Gastroesophageal sphincter (tissue), 4 donors: ENCODE data around the gene ECHDC3. TPM values are rescaled to one million over a fixed set of nuclear protein-coding genes. Genes with fewer than 3 reads are reported as not detected.

ENCODE experiments used
- ATAC-seq: fragments of 150-250 bp; one replicate; pipeline ENCODE4 v1.9.1; 2016; ENCODE audit warnings: mild to moderate bottlenecking, moderate library complexity
- H3K27ac ChIP-seq, 4 donors: fragments of 200-600 bp; sonication (generic) in 3 of 4; 1 replicate in 3 of 4; 2 replicates in 1 of 4; pipeline ENCODE4 v1.5.1; 2016 to 2019
- H3K27me3 ChIP-seq: fragments of 200-600 bp; sonication (generic); one replicate; pipeline ENCODE4 v1.5.1; 2019
- H3K36me3 ChIP-seq, 2 donors: fragments of 200-600 bp; sonication (generic); one replicate each; pipeline ENCODE4 v1.5.1; 2019; ENCODE audit warnings: control low read depth in 1 of 2
- H3K4me1 ChIP-seq, 3 donors: fragments of 200-600 bp; sonication (generic); 1 replicate in 2 of 3; 2 replicates in 1 of 3; pipeline ENCODE4 v1.5.1; 2016 to 2019; ENCODE audit warnings: control low read depth in 2 of 3
- H3K4me3 ChIP-seq, 2 donors: fragments of 200-600 bp; sonication (generic); one replicate each; pipeline ENCODE4 v1.5.1; 2019; ENCODE audit warnings: mild to moderate bottlenecking in 1 of 2, moderate library complexity in 1 of 2
- H3K9me3 ChIP-seq, 3 donors: fragments of 200-600 bp; sonication (generic); one replicate each; pipeline ENCODE4 v1.5.1; 2017 to 2019; ENCODE audit warnings: control low read depth in 2 of 3
- CTCF ChIP-seq, 4 experiments: fragments of 200-600 bp in 2 of 4; fragments of 450-650 bp in 2 of 4; sonication (generic) in 1 of 4; IDR thresholded peaks; one replicate each; pipeline ENCODE4 v1.5.1; 2017 to 2019; ENCODE audit warnings: antibody characterized with exemption in 4 of 4, mild to moderate bottlenecking in 2 of 4, moderate library complexity in 2 of 4
- EP300 ChIP-seq: sonication (generic); formaldehyde crosslinking; IDR thresholded peaks from one replicate; pipeline ENCODE4 v1.6.1; 2017; ENCODE audit warnings: antibody characterized with exemption, mild to moderate bottlenecking
- POLR2A ChIP-seq, 2 donors: fragments of 450-650 bp; IDR thresholded peaks; one replicate each; pipeline ENCODE4 v1.6.1; 2017; ENCODE audit warnings: antibody characterized with exemption in 2 of 2, mild to moderate bottlenecking in 2 of 2, moderate library complexity in 1 of 2
- POLR2AphosphoS5 ChIP-seq: sonication (generic); formaldehyde crosslinking; IDR thresholded peaks from one replicate; pipeline ENCODE4 v1.6.1; 2017; ENCODE audit warnings: antibody characterized with exemption
- WGBS, 2 donors: methylation state at CpG; one replicate each; pipeline ENCODE4 v1.1.5; 2018; ENCODE audit warnings: low coverage in 1 of 2; 5-methylcytosine and 5-hydroxymethylcytosine counted together
- total RNA-seq, 4 donors: library from RNA; depleted of rRNA; stranded (reverse); fragments of >200 nt; gene quantifications; one replicate each; pipeline ENCODE4 v1.1.0, GENCODE V29; 2016

The ECHDC3 gene
- total RNA-seq, 4 donors from 2014 or later: 7.3 to 19.3 (median 14.0) TPM

GRCh38 chr10:11776080-11776479, 33.9 kb downstream of the ECHDC3 start:
- Histone ChIP-seq H3K27me3 (no peaks in the 10 kb centered on the region), H3K9me3 (no peaks in the 10 kb centered on the region), H3K27ac (no peak overlapping the region), H3K4me3 (no peak overlapping the region), H3K4me1 (no peaks in the 10 kb centered on the region), H3K36me3 (no peaks in the 10 kb centered on the region)
- TF ChIP-seq POLR2A (IDR thresholded peaks at IDR 0.05): no peak
- no peak for TF ChIP-seq POLR2AphosphoS5
- TF ChIP-seq EP300: no peak
- TF ChIP-seq CTCF (IDR thresholded peaks at IDR 0.05): no peak
- no peak for ATAC-seq
- WGBS, 2 donors: 76 to 82% methylated on average over 3 of the region's 3 CpGs

- Histone ChIP-seq H3K4me1 (no peaks in the 10 kb centered on the region), H3K27me3 (peaks cover 6% of the 10 kb centered on the region), H3K27ac (no peak overlapping the region), H3K4me3 (no peak overlapping the region), H3K9me3 (no peaks in the 10 kb centered on the region), H3K36me3 (no peaks in the 10 kb centered on the region)
- no peak for ATAC-seq
- TF ChIP-seq CTCF (IDR thresholded peaks at IDR 0.05) (no peak), EP300 (no peak), POLR2A (IDR thresholded peaks at IDR 0.05) (no peak), POLR2AphosphoS5 (no peak)
- 80% methylated on average over 1 of the region's 6 CpGs; no CpG with 5 or more reads in 1 of the 2 donors for WGBS, 2 donors
These were observed 38.9 kb downstream of the ECHDC3 start for GRCh38 chr10:11781114-11781513.

- Histone ChIP-seq H3K27me3 (peaks cover 18% of the 10 kb centered on the region), H3K27ac (no peak overlapping the region)
- no peak for ATAC-seq
These were observed 40.8 kb downstream of the ECHDC3 start for GRCh38 chr10:11782793-11783557.

GRCh38 chr10:11783558-11783865, 41.3 kb downstream of the ECHDC3 start:
- Histone ChIP-seq H3K36me3 (no peaks in the 10 kb centered on the region), H3K9me3 (no peaks in the 10 kb centered on the region), H3K27me3 (peaks cover 21% of the 10 kb centered on the region), H3K27ac (no peak overlapping the region), H3K4me3 (no peak overlapping the region), H3K4me1 (no peaks in the 10 kb centered on the region)
- WGBS, 2 donors: no CpG with 5 or more reads among the region's 7 CpGs
- ATAC-seq: no peak
- no peak for TF ChIP-seq POLR2AphosphoS5
- TF ChIP-seq POLR2A (IDR thresholded peaks at IDR 0.05): no peak
- TF ChIP-seq CTCF (IDR thresholded peaks at IDR 0.05): no peak
- no peak for TF ChIP-seq EP300

More at GRCh38 chr10:11782793-11783557, 40.8 kb downstream of the ECHDC3 start:
- no peaks in the 10 kb centered on the region for H3K4me1 ChIP-seq
- H3K4me3 ChIP-seq: no peak overlapping the region
- WGBS, 2 donors: 3 to 55% methylated on average over 3 to 11 of the region's 18 CpGs
- H3K9me3 ChIP-seq: no peaks in the 10 kb centered on the region
- H3K36me3 ChIP-seq: no peaks in the 10 kb centered on the region
- TF ChIP-seq POLR2AphosphoS5 (no peak), CTCF (IDR thresholded peaks at IDR 0.05) (peak; percentile 55 to 78 (median 67))

- ATAC-seq: no peak
- Histone ChIP-seq H3K36me3 (no peaks in the 10 kb centered on the region), H3K9me3 (no peaks in the 10 kb centered on the region), H3K4me1 (no peaks in the 10 kb centered on the region), H3K27ac (no peak overlapping the region), H3K4me3 (no peak overlapping the region), H3K27me3 (peaks cover 21% of the 10 kb centered on the region)
- TF ChIP-seq POLR2AphosphoS5 (no peak), CTCF (IDR thresholded peaks at IDR 0.05) (no peak), POLR2A (IDR thresholded peaks at IDR 0.05) (no peak)
- WGBS, 2 donors: 77 to 82% methylated on average over 3 to 8 of the region's 9 CpGs
These were observed 45.2 kb downstream of the ECHDC3 start for GRCh38 chr10:11787374-11787773.
